Measurements from ENCODE around the gene RGS13.

Gene RGS13

GRCh38 chr1:192626366-192627179 is 9.4 kb upstream of the RGS13 start:
- DNase-seq (ENCODE audit: low read depth in 2 of 3, low spot score in 1 of 3): no peak

DNA sequence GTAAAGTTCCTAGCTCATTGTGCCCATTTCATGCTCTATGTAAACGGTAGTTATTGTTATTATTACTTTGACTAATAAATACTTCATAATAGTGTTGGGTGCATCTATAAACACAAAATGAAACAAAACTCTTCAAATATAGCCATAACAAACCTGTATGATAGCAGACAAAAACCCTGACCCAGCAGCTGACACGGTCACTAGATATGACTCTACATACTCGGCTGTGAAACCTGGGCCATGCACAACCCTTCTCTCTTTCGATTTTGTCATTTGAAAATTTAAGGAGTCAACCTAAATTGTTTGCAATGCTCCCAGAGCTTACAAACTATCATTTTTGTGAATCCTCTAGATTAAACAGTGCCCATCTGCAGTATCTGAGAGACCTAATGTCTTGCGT is 8.0 kb upstream of the RGS13 start:
- DNase-seq (ENCODE audit: low read depth in 2 of 3, low spot score in 1 of 3): no peak

DNA sequence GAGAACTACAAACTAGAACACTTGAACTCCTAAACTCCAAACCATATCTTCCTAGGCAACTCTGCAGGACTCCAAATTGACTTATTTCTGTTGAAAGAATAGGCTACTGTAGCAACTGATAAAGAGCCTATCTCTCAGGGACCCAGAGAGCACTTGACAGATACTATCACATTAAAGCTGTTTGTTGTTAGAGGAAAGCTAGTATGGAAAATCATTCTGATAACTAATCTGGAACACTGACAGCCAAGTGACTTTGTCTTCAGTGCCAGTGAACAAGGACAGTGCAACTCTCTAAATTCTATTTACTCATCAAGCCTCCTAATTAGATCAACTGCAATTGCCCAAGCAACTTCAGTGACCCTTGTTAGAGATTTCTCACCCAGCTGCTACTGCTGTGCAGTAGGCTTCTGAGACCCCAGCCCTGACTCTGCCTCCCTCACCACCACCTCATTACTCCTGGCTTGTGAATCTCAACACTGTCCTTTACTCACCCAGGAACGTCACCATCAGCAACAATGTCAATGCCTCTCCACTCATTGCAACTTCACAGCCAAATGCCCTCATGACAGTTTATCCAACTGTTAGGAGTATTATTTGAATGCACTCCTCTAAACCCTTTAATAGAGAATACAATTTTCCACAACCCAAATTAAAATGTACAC is 7.4 kb upstream of the RGS13 start:
- DNase-seq (ENCODE audit: low read depth in 2 of 3, low spot score in 1 of 3): no peak

- DNase-seq (ENCODE audit: low read depth in 2 of 3, low spot score in 1 of 3): no peak
Measured at GRCh38 chr1:192629612-192630011, 6.3 kb upstream of the RGS13 start.

- no peak for DNase-seq (ENCODE audit: low read depth in 2 of 3, low spot score in 1 of 3)
Measured at GRCh38 chr1:192630521-192631287, 5.2 kb upstream of the RGS13 start.

DNA sequence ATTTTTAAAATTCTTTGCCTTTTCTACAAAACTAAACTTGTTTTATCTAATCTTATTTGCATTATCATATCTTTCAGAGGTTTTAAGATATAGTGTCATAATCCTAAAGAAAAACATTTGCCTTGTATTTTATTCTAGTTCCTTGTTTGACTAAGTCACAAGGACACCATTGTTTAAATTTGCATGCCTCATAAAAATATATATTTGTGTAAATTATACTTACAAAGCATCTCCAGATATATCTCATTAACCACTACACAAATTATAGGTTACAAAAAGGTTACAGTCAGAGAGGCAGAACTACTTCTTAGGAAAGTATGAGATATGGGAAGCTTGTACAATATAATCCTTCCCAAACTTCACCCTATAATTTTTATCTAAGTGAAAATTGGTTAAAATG is 4.2 kb upstream of the RGS13 start:
- no peak for DNase-seq (ENCODE audit: low read depth in 2 of 3, low spot score in 1 of 3)

DNA sequence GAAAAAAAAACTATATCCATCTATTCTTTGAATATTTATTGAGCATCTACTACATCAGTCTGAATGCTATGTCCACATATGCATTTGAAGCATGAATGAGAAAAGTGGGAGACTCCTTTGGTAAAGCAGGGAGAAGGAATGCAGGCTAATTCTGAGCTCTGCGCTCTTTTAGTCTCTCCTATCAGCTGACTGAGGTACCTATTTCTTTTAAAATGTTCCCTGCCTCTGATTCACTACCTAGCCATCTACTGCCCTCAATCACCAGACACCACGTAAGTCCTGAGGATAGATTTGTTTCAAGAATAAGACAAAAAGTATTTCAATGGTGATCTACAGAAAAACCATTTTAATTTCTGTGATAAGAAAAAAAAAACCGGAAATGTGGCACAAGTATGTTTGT is 3.8 kb upstream of the RGS13 start:
- DNase-seq (ENCODE audit: low read depth in 2 of 3, low spot score in 1 of 3): no peak

DNA sequence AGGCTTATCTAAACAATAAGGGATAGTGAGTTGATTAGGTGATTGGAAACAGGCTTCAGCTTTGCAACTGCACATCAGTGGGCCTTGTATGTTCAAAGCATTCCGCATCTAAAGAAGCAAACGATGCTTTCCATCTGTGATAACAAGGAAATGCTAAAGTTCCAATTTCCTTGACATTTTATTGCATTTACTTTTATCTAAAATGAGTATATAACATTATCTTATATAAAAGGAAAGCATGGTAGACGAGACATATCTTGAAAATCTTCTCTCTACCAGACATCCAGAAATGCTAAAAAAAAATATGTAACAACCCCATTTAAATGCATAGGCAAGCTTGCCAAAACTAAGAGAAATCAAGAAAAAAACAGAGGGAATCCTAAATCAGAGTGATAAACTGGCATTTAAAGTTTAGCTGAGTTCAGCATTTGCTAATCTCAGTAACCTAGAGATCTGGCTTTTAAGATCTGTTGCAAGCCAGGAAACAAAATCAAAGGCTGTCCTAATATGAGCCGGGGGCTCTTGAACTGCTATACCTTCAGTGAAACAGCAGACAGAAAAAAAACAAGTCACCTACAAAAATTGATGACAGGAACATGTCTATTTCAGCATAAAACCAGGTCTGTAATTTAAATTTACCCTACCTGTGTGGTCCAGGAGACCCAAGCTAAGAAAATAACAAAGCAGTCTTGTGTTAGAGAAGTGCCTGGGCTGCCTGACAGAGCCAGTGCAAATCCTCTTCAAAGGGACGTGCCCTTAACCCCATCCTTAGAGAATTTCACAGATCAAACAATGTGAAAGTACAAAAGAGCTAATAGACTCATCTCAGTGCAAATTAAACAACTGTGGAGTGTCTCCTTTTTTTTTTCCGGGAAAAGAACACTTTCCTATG is 3.1 kb upstream of the RGS13 start:
- no peak for DNase-seq (ENCODE audit: low read depth in 2 of 3, low spot score in 1 of 3)

DNA sequence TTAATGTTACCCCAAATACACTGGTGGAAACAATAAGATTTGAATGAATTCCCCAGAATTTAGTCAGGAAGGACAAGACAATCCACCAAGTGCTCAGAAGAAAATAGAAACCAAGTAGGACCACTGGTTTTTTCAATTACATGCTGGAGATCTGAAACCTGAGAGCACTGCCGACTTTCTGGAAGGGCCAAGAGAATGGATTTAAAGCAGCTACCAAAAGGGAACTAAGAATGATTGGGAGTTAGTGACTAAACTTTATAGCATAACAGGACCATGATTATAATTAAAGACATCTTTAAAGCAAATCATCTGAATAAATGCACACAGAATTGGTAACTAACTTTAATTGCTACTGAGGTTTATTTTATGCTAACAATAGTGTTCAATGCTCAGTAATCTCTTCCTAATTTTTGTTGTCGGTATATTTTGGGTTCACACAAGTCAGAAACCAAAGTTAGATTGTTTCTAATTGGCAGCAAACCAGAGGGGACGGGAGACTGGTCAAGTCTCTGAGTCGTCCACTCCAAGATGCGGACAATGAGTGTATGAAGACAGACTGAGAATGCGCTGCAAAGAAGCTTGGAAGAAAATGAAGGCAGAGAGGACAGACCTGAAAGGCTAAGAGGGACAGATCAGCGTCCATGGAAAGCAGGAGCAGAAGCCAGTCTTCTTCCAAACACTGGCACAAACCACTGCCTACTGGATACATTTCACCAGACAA is 2.3 kb upstream of the RGS13 start:
- DNase-seq (ENCODE audit: low read depth in 2 of 3, low spot score in 1 of 3): no peak

DNA sequence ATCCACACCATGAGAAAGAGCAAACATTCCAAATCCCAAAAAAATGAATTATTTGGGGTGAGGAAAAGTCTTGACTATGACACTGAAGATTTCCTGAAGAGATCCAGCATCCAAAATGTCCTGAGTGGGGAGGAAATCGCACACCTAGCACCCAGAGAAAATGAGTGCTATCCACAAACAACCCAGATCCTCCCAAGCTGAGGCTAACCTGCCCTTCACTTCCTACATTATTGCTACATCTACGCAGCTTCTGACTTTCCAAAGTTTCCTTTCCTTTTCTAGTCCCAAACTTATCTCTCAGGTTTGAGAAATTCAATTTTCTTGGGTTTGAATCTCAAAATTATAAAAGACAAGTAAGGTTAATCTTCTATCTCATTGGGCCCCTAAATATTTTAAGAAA is 906 bp upstream of the RGS13 start:
- DNase-seq (ENCODE audit: low read depth in 2 of 3, low spot score in 1 of 3): no peak

DNA sequence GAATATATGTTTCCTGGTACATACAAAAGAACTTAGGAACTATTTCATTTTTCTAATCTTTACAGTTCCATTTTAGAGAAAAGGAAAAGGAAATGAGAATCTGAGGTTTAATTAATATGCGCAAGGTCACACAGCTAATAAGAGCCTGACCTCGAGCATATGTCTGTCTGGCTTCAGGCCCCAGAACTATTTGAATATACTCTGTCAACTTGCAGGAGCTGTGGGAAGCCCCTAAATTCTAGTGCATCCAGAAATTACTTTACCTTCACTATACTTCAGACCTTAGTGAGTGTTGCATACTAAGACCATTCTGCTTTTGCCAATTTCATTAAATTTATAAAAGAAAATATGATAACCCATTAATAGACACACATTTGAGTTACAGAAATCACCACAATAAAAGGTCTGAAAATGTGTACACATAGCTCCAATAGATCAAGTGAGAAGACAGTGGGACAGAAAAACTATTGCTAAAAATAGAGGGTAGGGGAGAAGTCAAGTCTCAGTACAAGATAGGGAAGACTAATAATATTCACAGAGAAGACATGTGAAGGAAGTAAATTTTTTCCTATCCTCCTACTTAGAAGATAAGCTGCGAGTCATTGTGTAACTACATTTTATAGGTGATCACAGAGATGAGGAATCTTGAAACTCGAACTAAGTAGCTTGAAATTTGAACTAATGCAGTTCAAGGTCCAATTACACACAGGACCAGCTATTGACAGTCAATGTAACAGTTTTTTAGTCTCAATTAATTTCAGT is 3.8 kb downstream of the RGS13 start:
- no peak for DNase-seq (ENCODE audit: low read depth in 2 of 3, low spot score in 1 of 3)

DNA sequence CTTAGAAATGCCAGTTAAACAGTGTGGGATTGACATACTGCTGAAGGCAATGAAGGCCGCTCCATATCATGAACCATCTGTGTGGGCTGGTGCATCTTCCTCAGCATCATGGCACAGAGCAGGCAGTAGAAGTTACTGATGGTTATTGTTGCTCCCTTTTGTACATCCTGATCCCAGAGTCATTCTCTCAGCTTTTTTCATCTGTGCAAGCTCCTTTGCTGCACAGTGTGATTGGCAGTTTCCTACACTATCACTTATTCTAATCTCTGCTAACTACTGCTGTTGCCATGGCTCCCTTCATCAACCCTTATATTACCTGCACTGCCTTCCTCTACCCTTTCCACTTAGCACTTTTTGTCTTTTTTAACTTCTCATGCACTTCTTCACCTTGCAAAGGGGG is 16.2 kb downstream of the RGS13 start:
- no peak for DNase-seq (ENCODE audit: low read depth in 2 of 3, low spot score in 1 of 3)

DNA sequence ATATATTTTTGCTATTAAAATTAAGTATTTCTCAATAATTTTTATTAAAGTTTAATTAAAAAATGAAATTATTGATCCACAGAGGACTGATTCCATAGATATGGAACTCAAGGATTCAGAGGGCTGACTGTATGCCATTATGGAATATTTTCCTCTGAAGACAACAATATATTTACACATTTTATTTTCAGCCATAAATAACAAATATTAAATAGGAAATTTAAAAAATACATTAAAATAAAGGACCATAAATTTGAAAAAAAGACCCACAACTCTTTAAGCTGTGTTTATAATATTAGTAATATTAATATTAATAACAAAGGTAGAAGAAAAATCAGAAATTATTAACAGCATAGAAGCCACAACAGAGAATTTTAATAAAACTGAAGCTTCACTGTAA is 18.2 kb downstream of the RGS13 start:
- no peak for DNase-seq (ENCODE audit: low read depth in 2 of 3, low spot score in 1 of 3)

DNA sequence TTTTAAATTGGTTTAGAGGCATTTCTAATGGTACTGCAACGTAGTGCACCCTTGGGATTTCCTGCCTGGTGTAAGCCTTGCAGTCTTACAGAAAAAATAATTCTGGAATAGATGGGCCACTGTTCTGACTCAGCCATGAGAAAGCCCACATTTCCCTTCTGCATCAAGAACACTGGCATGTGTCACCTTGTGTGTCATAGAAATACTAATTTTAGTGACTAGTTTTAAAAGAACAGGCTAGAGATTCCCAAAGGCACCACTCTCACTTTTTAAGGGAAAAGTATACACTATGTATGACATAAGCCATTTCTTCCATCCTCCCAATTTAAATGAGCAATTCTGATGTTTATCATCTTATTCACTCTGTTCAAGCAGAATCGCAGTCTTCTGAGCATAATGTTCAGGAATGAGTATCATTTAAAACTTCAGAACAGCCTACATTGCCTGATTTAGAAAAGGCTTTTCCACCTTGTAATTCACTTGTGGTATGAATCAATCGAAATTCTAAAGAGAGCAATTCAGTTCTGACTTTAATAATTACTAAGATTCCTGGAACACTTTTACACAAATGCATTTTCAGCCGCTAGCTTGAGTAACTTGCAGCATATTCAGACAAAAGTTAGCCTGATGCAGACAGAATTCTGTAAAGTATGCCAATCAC is 18.8 kb downstream of the RGS13 start:
- DNase-seq (ENCODE audit: low read depth in 2 of 3, low spot score in 1 of 3): no peak

- DNase-seq (ENCODE audit: low read depth in 2 of 3, low spot score in 1 of 3): no peak
Measured at GRCh38 chr1:192657760-192658159, 21.8 kb downstream of the RGS13 start.

DNA sequence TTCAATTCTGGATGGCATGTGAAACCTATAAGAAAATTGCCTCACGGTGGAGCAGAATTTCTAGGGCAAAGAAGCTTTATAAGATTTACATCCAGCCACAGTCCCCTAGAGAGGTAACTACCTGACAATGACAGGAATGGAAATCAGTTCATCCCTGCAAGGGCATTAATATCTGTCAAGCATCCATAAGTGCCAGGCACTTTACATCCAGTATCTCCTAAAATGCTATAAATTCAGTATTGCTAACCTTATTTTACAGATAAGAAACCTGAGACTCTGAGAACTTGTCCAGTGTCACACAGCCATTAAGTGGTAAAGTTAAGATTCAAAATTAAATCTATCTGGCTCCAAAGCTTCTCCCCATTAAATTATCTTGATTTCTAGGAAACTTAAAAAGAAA is 22.3 kb downstream of the RGS13 start:
- no peak for DNase-seq (ENCODE audit: low read depth in 2 of 3, low spot score in 1 of 3)

DNA sequence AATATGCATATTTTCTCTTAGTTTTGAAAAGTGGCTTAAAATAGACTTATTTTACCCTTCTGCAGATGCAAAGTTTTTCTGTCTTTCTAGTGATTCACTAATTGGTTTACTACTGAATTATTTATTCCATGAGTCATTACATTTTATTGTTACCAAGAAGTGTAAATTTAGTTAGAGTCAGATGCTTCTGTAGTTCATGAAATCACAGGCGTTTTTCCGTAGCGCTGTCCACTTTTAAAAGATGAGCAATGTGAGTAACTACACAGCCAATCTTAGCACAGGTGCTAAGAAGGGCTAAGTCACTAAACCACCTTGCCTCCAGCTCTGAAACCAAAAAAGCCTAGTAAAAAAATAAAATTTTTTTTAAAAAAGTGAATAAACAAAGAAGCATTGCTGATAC is 24.7 kb downstream of the RGS13 start:
- DNase-seq (ENCODE audit: low read depth in 2 of 3, low spot score in 1 of 3): no peak

GRCh38 chr1:192668409-192668983 is 32.5 kb downstream of the RGS13 start:
- DNase-seq (ENCODE audit: low read depth in 2 of 3, low spot score in 1 of 3): no peak

- no peak for DNase-seq (ENCODE audit: low read depth in 2 of 3, low spot score in 1 of 3)
Measured at GRCh38 chr1:192669174-192669573, 33.2 kb downstream of the RGS13 start.

All from stimulated activated CD4-positive, alpha-beta T cell treated with anti-CD3 and anti-CD28 coated beads, Interleukin-12 subunit alpha, Interleukin-12 subunit beta, amount 100 ng/mL, for 48 hours (primary cell).